HL-60/S4 (cell line): ENCODE results near the gene TEX50.
"Not testable (repeated sequence)": the region's sequence is repeated elsewhere in the genome, so short reads cannot be mapped to it uniquely, and the experiment has no call there.

Source experiments
- in situ Hi-C: fragments of 300-500 bp; cut with MboI; formaldehyde crosslinking; loops from 2 replicates; pipeline ENCODE4 v1.14.3; 2022; ENCODE audit warnings: low sequenced_read_pairs

TEX50 gene

DNA sequence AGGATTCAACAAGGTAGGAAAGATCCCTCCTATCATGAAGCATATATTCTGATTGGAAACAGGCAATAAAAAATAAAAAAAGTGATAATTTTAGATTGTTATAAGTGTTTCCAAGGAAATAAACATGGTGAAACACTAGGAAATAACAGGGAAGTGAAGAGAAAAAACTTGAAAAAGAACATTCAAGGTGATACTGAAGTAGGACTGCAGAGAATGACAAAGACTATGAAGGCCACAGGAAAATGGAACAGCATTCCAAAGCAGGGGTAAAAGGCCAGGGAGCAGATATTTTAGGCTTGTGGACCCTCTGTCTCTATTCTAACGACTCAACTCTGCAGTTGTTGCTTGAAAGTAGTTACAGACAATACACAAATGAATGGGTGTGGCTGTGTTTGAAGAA lies 26.6 kb downstream of the TEX50 start:
- in situ Hi-C loops = no loop called here

DNA sequence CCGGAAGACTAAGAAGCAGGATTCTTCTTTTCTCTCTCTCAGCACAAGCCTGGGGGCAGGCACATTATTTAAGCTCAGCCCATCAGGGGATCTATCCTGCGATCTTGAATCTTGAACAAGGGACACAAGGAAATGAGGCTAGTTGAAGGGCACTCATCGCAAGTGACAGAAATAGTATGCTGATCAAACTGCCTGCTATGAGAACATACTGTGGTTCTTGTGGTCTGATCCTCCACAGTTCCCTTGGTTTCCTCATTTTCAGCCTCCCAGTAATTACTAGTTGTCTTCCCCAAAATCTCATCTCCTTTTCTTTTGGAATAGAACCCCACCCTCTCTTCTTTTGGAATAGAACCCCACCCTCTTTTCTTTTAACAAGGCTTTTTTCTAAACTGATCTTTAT lies 28.0 kb downstream of the TEX50 start:
- in situ Hi-C loops = no loop called here

DNA sequence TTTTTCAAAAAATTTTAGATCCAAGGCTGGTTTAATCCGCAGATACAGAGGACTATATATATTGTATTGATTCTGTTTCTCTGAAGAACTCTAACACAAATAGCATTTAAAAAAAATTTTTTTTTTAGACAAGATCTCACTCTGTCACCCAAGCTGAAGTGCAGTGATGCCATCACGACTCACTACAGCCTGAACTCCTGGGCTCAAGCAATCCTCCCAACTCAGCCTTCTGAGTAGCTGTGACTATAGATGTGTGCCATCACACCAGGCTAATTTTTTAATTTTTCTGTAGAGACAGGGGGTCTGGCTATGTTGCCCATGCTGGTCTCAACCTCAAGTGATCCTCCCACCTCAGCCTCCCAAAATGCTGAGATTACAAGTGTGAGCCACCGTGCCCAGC lies 31.5 kb downstream of the TEX50 start:
- in situ Hi-C loops = no loop called here

DNA sequence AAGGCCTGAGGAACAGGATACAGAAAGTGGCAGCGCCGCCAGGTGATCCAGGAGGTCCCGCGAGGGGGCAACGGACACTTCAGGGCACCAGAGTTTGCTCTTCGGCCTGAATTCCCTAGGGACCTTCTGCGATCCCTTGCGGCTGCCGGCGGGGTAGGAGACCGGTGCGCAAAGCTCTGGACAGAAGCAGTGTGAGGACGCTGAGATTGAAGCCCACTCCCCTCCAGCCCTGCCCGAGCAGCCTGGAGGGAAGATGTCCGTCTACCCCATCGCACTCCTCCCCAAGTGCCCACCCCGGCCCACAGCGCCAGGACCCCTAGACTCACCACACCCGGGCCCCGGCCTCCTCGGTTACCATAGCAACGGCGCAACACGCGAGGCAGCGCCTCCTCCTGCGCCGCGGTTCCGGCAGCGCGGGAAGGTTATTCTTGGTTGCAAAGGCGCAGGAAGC lies 34.4 kb downstream of the TEX50 start, which contains the start of gene ANKRD45:
Gene ANKRD45, minus strand, starts transcription at position 361 of the 451 bp plus-strand sequence. CDS start 10,433 bp downstream, outside the sequence.
- in situ Hi-C loops = no loop called here

DNA sequence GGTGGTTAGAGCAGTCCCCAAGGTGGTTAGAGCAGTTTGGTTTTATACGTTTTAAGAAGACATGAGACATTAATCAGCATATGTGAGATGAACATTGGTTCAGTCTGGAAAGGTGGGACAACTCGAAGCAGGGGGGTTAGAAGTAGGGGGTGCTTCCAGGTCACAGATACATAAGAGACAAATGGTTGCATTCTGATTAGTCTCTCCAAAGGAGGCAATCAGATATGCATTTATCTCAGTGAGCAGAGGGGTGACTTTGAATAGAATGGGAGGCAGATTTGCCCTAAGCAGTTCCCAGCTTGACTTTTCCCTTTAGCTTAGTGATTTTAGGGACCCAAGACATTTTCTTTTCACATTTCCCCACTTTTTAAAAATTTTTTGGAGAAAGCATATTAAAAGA lies 39.4 kb downstream of the TEX50 start:
- in situ Hi-C loops = not testable (repeated sequence)

DNA sequence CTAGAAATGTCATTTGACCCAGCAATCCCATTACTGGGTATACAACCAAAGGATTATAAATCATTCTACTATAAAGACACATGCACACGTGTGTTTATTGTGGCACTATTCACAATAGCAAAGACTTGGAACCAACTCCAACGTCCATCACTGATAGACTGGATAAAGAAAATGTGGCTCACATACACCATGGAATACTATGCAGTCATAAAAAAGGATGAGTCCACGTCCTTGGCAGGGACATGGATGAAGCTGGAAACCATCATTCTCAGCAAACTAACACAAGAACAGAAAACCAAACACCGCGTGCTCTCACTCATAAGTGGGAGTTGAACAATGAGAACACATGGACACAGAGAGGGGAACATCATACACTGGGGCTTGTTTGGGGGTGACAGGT lies 45.0 kb downstream of the TEX50 start:
- in situ Hi-C loops = not testable (repeated sequence)

DNA sequence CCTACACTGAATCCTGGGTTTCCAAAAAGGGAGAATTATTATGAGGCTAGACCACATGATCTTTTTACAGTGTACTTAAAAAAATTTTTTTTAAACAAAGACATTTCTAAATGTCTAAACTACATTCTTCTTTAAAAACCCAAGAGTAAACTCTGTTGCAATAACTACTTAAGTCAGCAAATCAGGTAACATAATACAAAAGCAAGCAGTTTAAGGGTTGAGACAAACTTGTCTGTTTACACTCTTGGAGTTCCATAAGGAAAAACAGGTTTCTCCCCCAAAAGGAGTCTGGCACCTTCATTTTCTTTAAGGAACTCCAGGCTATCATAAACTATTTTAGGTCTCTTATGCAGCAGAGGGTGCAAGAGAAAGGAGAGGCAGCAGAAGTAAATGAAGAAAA lies 47.0 kb downstream of the TEX50 start:
- in situ Hi-C loops = no loop called here

DNA sequence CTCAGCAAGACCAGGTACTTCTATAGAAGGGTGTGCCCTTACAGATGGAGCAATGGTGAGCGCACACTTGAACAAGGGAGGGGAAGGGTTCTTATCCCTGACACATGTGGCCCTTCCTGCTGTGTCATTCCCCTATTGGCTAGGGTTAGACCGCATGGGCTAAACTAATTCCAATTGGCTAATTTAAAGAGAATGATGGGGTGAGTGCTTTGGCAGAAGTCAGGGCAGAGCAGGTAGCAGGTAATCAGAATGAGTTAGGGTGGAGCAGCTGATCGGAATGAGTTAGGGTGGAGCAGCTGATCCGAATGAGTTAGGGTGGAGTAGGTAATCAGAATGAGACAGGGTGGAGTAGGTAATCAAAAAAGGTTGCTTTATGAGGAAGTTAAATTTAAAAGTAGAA lies 48.7 kb downstream of the TEX50 start:
- in situ Hi-C loops = not testable (repeated sequence)

DNA sequence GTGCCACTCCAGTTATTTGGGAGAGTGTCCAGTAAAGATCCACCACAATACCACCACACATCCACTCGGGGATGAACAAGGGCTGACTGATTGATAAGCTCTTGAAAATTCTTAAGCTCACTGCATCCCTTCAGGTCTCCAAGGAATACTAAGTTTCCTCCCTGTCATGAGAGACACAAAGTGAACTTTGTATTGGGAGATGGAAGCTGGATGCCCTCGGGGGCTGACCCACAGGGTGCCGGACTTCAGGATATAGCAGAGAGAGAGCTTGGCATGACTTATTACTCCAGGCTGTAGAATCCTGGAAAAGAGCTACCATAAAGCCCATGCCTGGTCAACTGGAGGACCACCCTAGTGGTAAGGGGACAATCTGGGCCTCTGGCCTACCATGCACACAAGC lies 50.0 kb downstream of the TEX50 start:
- in situ Hi-C loops = not testable (repeated sequence)
